CD4-positive, alpha-beta T cell treated with Interferon alpha-2 for 1 hour (primary cell): ENCODE data around the gene RASSF1.
A peak's percentile ranks its signal among the peaks of the same experiment; 100 is the strongest.

Source experiments
- DNase-seq, 2 donors: peaks; one replicate each; pipeline ENCODE4 v3.0.0-alpha.2; 2020 to 2022

Gene RASSF1

DNA sequence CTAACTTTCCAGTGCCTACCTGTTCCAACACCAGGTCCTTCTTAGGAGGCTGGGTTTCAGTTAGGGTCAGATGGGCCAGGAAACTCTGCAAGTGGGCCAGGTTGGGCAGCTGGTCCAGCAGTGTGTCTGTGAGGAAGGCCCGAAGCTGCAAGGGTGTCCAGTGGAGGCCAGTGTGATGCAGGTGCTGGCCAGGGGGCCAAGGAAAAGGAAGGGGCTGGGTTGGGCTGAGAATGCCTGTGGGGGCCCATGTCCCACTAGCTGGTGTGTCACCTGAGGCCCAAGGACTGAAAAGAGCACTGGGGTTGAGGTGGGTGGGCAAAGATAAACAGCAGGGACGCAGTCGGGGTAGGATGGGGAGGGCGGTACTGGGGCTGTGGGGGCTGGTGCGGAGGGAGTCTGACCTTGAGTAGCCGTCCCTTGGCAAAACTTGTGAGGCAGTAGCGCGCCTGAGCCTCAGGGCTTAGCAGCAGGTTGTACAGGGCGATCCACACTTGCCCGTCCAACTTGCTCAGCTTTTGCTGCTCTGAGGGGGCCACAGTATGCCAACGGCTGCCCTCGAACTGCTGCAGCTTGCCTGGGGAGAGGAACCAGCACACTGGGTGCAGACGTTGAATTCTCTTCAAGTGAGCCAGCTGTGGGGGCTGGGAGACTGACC is 1.5 kb upstream of the RASSF1 start:
- DNase-seq, result no peak

DNA sequence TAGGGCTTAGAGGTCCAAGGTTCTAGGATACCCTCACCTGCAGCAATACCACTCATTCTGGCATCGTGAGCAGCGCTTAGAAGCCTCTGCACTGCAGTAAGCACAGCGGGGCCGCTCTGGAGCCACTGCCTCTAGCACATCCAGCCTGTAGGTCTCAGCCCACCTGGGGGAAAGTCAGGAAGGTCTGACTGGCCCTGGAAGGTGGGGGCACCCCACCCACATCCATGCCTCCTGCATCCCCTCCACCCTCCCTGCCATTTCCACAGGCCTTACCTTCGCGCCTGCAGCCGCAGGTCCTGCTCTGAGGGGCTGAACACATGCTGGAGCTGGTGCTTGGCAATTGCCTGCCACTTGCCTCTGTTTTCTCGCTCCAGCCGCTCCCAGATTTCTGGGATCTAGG is 901 bp upstream of the RASSF1 start:
- DNase-seq, result no peak

DNA sequence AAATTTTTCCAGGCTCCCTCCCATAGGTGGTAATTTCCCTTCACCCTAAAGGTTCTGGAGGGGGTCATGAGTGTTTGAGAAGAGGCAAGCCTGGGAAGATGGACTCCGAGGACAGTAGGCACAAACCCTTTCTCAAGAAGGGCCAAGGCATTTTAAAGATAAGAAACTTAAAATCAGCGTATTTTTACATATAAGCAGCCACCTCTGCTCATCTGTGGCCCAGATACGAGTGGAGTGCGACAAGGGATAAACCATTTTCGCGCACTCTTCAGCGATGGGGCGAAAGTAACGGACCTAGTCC is 539 bp downstream of the RASSF1 start:
- no peak for DNase-seq

DNA sequence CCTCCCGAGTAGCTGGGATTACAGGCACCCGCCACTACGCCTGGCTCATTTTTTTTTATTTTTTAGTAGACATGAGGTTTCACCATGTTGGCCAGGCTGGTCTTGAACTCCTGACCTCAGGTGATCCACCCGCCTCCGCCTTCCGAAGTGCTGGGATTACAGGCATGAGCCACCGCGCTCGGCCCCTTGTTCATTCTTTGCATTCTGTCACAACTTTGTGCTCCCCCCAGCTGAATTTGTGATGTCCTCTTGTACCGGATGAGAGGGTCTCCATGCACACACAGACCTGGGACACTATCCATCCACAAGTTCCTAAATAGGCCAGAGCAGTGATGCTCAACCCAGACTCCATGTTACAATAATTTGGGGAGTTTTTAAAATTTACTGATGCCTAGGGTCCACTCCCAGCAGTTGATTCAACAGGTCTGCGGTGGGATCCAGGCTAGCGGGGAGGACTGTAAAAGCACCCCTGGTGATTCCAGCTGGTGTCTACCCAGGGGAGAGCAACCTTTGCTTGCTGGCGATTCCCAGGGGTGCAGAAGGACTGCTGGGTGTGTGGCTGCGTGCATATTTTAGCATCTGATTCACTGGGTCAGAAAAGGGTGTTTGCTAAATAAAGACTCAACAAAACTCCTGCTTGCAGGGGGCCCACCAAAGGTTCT is 1.0 kb downstream of the RASSF1 start:
- DNase-seq, result no peak

DNA sequence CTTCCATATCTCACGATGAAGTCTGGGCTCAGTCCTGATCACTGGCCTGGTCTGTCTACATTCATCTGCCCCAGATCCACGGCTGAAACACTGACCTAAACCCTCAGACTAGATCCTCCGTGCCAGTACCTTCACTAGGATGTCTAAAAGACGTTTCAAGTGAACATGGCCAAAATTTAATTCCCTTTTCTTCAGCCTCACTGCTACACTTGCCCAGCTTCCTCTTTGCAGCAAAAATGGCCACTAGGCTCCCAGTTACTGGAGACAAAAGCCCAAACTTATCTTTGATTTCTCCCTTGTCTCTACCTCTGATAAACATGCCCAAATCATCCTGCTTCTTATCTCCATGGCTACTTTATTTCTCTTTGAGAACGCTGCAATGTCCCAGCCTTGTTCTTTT is 1.7 kb downstream of the RASSF1 start:
- no peak for DNase-seq

DNA sequence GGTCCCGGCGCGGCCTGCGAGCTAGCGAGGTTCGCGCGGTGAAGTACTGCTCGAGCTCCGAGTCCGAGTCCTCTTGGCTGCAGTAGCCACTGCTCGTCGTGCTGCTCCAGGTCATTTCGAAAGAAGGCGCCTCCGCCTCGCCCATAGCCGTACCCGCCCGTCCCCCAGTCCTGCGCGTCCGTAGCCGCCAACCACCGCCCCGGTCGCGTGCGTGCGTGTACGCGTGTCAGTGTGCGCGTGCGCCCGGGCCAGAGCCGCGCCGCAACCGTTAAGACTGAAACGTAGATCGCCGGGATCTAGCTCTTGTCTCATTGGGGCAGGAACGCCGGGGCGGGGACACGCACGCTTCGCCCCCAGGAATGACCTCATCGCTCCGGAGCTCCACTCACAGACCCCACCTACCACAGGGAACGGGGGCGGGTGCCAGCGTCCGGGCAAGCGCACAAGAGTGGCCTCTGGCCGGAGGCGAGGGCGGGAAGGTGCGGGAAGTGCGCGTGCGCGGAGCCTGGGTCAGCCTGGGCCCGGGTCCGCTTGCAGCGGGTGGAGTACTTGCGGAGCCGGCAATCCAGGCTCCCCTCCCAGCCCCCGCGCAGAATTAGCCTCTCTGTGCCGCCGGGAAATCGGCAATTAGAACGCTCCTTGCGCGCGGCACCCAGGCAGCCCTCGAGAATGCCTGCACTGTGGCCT is 3.3 kb downstream of the RASSF1 start:
- DNase-seq, result peak; percentile 95 to 96

DNA sequence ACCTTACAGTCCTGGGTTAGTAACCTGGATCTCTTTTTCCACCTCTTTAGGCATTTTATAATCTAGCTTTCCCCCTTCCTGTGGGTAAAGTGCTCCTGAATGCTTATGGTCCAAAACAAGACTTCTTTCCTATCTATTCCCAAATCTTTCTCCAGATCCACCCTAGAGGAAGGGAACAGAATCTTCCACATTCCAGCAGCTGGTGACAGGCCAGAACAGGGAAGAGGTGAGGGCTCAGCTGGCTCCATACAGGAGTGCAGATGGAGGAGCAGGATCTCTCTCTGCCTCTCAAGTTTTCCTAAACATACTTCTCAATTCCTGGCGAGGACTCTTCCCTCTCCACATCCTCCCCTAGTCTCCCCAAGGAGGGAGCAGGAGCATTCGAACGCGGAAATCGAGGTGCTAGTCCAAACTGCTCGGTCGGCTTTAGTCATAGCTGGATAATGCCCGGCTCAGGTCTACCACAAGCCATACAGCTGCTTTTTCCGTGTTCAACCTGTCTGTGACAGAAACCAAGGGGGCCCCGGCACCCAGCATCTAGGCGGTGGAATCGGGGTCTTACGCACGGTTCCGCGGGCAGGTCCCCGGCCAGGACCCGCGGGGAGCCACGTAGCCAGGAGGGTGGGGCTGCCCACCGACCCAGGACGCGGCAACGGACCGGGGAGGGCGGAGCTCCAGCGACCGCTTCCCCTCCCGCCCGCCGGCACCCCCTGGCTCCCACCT is 4.0 kb downstream of the RASSF1 start:
- no peak for DNase-seq

DNA sequence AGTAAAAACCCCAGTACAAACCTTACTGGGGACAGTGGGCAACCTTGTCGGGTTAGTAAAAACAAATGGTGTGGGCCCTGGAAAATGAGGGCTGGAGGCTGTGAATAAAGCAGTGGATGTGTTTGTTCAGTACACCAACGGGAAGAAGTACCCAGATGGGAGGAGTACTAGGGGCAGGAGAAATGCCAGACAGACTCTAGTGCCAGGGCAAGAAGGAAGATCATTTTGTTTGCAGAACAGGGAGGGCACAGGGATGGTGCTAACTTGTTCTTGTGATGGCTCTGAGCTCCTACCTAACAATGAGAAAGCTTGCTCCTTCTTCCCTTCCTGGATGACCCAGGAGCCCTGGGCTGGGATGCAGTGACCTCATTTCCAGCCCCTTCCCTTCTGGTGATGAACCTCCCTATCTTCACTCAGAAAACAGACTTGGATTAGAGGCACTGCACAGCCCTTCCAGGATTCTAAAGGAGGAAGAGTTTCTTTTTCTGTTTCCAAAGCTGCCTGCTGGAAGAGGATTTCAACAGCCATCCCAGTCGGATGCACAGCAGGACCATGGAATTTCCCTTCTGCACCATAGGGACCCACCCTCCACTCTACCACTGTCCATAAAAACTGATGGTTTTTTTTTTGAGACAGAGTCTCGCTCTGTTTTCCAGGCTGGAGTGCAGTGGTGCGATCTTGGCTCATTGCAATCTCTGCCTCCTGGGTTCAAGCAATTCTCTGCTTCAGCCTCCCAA is 6.1 kb downstream of the RASSF1 start:
- DNase-seq, result no peak

DNA sequence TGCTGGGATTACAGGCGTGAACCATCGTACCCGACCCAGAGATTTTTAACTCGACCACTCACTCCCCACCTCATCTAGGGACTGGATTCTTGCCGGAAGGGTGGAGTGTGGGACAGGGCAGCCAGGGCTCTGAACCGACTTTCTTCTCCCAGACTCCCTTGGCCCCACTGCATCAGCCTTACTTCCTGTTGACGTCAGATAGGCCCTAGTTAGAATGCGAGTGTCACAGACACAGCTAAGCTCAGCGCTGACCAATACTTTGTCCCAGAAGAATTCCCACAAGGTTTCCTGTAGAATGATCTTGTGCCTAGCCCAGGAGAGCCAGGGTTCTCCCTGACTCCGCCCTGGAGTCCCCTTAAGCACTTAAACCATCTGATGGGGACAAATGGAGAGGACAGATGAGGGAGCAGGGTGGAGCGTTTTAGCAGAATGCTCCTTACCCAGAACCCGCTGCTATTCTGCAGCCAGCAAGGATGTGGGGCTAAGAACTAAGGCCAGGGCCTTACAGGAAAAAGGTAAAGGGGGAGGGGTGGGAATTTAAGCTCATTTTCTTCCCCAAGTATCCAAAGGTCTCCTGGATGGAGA is 6.8 kb downstream of the RASSF1 start:
- no peak for DNase-seq

DNA sequence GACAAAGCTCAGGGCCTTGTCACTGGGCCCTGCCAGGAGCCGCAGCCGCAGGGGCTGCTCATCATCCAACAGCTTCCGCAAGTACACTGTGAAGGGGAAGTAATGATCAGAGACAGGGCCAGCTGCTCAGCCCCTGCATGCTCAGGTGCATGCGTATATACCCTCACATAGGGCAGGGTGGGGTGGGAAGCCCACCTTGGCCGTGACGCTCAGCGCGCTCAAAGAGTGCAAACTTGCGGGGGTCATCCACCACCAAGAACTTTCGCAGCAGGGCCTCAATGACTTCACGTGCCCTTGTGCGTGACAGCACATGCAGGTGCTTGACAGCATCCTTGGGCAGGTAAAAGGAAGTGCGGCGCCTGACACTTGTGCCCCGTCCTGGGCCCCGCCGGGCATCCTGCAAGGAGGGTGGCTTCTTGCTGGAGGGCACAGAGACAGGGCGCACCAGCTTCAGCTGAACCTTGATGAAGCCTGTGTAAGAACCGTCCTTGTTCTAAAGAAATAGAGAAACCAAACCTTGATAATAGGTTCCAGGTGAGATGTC is 9.2 kb downstream of the RASSF1 start:
- DNase-seq, result no peak

DNA sequence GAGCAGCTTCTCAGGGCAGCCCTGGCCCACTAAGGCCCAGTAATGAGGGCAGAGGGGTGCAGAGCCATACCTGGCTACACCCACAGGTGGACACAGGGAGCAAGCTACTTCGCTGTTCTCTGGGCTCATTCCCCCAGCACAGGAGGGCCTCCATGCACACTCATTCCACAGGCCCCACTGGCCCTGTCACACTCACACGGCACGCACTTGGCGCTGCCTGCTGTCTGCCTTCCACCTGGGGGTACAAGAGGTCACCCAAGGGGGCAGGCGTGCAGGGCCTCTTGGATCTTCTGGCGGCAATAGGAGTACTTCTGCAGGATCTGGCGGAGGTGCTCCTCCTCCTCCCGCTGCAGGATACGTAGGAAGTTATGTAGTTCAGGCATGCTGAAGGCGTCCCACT is 10.3 kb downstream of the RASSF1 start:
- DNase-seq, result no peak

DNA sequence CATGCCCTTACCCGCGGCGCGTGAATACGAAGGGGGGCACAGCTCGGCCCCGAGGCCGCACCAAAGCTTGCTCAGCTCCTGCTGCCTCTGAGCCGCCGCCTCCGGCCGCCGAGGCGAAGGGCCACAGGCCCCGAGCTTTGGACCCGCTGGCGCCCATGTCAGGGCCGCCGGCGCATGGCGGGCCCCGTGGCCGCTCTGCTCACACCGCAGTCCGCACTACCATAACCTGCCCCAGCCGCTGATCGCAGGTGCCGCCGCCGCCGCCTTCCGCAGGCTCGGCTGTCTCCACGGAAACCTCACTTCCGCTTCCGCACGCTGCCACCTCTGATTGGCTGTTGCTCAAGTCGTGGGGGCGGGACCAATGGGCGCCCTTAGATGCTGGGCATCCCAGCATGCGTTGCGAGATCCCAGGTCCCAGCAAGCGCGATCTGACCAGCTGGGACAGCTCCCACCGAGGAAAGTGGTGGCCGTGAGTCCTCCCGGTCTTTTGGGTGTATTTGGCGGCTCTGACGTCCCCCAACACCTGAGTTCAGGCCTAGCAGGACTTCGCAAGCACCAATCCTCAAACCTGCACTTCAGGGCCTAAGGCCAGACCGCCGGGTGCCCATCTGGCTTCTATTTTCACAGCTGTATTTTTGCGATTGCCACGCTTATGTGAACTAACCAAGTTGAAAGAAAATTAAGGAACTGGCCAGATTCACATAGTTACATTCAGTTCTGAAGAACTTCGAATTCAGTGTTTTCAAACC is 12.5 kb downstream of the RASSF1 start, which contains the start of gene TUSC2:
Gene TUSC2 (minus strand): TSS at position 281 of the 749 bp plus-strand sequence. CDS start 124 bp downstream, at position 157.
- DNase-seq, result peak; percentile 94 to 96

DNA sequence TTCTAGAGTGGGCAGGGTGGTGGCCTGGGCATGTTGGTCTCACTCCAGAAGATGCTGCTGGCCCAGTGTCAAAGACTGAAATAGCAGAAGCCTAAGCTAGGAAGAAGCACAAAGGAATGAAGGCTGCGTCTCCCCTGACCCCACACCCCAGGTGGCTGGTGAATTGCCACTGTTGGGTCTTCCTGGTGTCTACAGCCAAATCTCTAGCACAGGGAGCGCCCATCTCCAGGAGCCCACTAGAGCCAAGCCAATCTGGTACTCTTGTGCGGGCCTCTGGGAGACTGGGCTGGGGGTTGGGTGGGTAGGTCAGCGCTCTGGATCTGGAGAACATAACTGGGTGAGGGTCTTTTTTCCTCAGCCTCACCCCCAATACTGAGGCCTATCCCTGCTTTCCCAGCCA is 13.5 kb downstream of the RASSF1 start:
- DNase-seq, result no peak

DNA sequence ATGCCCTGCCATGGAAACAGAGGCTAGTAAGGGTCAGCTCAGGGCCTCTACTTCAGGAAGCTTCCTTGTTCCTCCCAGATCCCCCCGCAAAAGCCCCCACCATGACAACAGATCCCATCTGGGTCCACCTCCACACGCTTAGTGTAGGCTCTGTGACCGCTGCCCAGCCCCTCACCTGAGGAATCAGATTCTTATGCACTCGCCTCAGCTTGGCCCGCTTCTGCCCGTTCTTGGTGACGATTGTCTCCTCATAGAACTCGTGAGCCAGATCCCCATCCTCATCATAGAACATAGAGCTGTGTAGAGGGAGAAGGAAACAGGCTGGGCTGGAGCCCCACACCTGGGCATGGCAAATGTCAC is 14.5 kb downstream of the RASSF1 start:
- no peak for DNase-seq

DNA sequence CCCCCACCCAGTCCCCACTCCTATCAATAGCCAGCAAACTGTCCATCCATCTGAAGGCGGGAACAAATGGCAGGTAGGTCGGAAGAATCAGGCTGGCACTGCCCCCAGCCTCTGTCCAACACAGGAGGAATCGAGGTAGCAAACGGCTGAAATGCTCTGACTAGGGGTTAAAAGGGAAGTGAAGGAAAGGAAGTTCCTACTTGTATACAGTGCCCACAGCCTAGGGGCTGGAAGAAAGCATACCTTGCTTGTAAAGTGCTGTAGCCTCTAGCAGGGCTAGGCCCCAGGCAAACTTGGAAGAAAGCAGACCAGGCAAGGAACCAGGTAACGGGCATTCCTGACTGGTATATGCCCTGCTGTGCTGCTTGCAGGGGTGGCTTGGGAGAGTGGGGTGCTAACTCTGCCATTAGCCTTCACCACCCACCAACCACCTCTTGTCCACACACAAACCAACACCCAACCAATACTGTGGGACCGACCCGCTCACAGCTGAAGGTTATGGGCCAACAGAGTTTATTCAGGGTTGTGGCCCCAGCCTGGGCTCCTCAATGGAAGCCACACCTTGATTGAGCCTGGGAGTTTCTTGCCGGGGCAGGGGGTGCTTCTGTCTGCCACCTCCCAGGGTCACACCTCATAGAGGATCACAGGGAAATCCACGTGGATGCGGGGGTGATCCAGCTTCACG is 15.0 kb downstream of the RASSF1 start:
- no peak for DNase-seq

DNA sequence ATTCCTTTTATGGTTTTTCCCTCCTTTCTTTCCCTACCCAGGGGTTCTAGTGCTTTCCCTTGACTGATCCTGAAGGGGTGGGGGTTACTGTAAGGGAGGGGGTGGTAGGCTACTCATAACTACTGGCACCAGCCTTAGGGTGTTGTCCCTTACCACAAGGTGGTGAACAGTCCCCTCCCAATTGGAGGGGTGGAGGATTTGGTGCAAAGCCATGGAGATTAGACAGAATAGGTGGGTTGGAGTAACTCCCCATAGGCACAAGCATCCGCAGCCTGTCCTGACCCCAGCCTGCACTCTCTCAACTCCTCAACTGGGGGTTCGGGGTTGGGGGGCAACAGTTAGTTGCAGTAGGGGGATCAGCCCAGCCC is 15.5 kb downstream of the RASSF1 start:
- DNase-seq, result no peak

DNA sequence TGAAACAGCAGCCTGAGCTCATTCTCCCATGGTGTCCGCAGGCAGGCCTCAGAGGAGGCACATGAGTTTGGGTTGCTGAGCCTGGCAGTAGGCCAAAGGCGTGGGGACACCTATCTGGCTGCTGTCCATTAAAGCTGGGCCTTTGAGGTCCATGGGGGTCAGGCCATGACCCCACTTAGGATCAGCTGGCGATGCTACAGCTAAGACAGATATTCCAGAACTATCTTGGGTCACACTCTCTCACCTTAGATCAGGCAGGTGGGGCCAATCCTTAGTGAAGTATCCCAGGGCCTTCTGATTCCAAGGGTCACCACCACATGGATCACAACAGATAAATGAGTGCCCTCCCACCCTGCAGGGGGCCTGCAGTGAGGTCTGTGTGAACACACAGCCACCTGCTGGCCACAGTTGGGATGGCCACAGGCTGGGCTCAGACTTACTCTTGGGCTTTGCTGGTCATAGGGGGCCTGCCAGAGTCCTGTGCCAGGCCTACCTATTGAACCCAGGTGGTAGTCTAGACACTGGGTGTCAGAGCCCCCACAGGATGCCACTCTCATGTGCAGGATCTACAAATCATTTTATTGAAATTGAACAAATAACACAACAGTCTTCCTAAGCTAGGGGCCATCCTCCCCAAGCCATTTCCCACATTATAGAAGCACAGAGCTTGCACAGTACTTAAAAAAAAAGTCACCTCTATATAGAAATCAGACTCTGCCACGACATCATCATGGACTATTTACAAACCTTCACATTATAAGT is 16.1 kb downstream of the RASSF1 start:
- DNase-seq, result peak; percentile 59 to 74

DNA sequence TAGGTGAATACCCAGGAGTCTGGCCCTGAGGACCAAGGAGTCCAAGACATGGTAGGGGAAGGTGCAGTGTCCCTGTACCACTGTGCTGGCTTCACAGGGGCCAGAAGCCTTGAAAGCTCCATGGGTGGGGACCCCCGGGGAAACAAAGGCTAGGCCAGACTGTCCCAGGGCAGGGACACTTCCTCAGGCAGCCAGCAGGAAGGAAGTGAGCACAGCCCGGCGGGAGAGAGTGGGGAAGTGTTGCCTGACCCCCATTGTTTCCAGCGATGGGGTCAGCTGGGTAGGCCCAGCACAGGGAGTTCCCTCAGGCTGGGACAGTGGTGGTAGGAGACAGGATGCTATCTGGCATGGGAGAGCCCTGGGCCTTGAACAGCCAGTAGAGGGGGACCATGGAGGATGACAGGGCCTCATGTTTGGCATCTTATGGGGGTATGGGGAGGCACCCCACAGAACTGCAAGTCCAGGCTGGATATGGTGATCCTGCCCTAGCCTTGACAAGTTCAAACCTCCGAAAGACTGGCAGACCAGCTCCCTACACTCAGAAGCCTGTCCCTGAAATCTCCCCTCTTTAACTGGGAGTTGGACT is 16.9 kb downstream of the RASSF1 start:
- no peak for DNase-seq

DNA sequence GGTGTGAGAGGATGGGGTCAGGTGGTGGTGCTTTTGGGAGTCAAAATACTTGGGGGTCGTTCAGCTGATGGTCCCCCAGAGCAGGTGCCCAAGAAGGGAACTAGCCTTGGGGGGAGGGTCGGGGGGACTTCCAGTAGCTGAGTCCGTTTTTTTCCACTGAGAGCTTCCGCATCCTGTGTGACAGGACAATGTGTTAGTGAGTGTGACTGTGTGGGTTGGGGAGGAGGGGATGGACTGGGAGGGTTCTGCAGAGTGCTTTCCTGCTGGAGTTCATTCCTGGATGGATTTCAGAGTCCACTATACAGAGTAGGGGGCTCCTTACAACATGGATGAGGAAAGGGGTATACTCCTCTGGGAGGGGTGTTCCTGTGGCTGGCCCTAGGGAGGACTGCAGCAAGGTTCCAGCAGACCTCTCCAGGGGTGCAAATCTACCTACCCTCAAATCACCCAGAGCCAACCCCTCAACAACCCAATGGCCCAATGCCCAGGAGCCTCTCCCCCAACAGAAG is 17.5 kb downstream of the RASSF1 start:
- no peak for DNase-seq
